Erythroblast (primary cell): Measurements from ENCODE around the gene SPDYE17.
"Not testable (repeated sequence)": the region's sequence is repeated elsewhere in the genome, so short reads cannot be mapped to it uniquely, and the experiment has no call there.

Source experiments
- DNase-seq, 2 experiments: peaks; one replicate each; lab custom pipeline; 2025; lab: John Stamatoyannopoulos, UW

The SPDYE17 gene

GRCh38 chr7:77032261-77032660, at the start of gene SPDYE17:
TSS of gene SPDYE17 (minus strand) at chr7:77032361. CDS start at chr7:77030570, 1,791 bp downstream.
- DNase-seq = not testable (repeated sequence)

- not testable (repeated sequence) for DNase-seq
Measured at GRCh38 chr7:77080236-77080635, 48.1 kb upstream of the SPDYE17 start.

- not testable (repeated sequence) for DNase-seq
Measured at GRCh38 chr7:77079624-77080023, 47.5 kb upstream of the SPDYE17 start.

GRCh38 chr7:77079112-77079511, 47.0 kb upstream of the SPDYE17 start:
- DNase-seq = not testable (repeated sequence)

- DNase-seq = not testable (repeated sequence)
Measured at GRCh38 chr7:77077060-77077459, 44.9 kb upstream of the SPDYE17 start.

GRCh38 chr7:77074786-77075396, 42.7 kb upstream of the SPDYE17 start:
- DNase-seq = not testable (repeated sequence)

- DNase-seq = not testable (repeated sequence)
Measured at GRCh38 chr7:77071108-77071507, 38.9 kb upstream of the SPDYE17 start.

- not testable (repeated sequence) for DNase-seq
Measured at GRCh38 chr7:77065869-77066268, 33.7 kb upstream of the SPDYE17 start.

GRCh38 chr7:77063732-77064131, 31.6 kb upstream of the SPDYE17 start:
- not testable (repeated sequence) for DNase-seq

- not testable (repeated sequence) for DNase-seq
Measured at GRCh38 chr7:77062557-77062956, 30.4 kb upstream of the SPDYE17 start, which contains the start of gene SPDYE18. TSS of gene SPDYE18 (minus strand) at chr7:77062558. CDS start at chr7:77060512, 2,046 bp downstream.

- DNase-seq = not testable (repeated sequence)
Measured at GRCh38 chr7:77026349-77026748, 5.8 kb downstream of the SPDYE17 start.

- not testable (repeated sequence) for DNase-seq
Measured at GRCh38 chr7:77010074-77010680, 22.0 kb downstream of the SPDYE17 start.

GRCh38 chr7:77008000-77008399, 24.2 kb downstream of the SPDYE17 start:
- not testable (repeated sequence) for DNase-seq

- DNase-seq = not testable (repeated sequence)
Measured at GRCh38 chr7:77006127-77007110, 25.7 kb downstream of the SPDYE17 start.

GRCh38 chr7:77005461-77006057, 26.6 kb downstream of the SPDYE17 start:
- not testable (repeated sequence) for DNase-seq

- DNase-seq = not testable (repeated sequence)
Measured at GRCh38 chr7:77004151-77004550, 28.0 kb downstream of the SPDYE17 start.

GRCh38 chr7:77003241-77003640, 28.9 kb downstream of the SPDYE17 start:
- not testable (repeated sequence) for DNase-seq

- not testable (repeated sequence) for DNase-seq
Measured at GRCh38 chr7:77002678-77003233, 29.4 kb downstream of the SPDYE17 start.

- not testable (repeated sequence) for DNase-seq
Measured at GRCh38 chr7:77002104-77002503, 30.1 kb downstream of the SPDYE17 start.

- not testable (repeated sequence) for DNase-seq
Measured at GRCh38 chr7:76999474-77000107, 32.6 kb downstream of the SPDYE17 start.
